NAMALWA (cell line): Measurements from ENCODE around the gene CRYBB1.

Experiments
- DNase-seq: peaks from one replicate; pipeline ENCODE4 v3.0.0-alpha.2; 2015; ENCODE audit warnings: low spot score

CRYBB1 gene

DNA sequence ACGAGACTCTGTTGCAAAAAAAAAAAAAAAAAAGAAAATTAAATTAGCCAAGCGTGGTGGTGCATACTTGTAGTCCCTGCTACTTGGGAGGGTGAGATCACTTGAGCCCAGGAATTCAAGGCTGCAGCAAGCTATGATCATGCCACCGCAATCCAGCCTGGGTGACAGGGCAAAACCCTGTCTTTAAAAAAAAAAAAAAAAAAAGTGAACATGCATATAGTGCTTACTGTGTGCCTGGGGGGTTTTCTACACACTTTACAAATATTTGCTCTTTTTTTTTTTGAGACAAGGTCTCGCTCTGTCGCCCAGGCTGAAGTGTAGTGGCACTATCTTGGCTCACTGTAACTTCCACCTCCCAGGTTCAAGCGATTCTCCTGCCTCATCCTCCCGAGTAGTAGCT, 40.7 kb downstream of the CRYBB1 start:
- no peak for DNase-seq

DNA sequence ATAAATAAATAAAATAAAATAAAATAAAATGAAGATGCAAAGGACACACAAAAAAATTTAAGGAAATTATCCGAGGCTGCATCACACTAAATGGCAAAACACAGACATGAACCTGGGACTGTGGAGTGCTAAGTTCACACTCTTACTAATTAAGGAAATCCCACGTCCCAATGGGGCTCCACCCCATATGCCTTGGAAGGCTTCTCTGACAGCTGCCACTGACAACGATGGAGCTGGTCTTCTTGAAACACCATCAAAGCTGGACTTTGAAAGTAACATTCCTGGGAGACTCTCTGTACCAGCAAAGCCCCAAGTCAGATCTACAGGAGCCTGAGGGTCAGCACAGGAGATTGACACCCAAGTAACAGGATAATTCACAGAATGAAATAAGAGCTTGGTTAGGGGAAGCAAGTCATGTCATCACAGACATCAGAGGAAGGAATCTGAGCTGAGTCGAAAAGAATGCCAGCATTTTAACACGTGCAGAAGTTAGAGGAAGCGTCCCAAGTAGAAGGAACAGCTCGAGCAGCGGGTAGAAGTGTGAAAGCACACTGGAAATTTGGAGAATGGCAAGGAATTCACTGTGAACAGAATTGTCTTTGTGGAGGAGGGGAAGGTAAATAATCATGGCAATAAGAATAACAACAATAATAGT, 41.7 kb downstream of the CRYBB1 start:
- DNase-seq: no peak

DNA sequence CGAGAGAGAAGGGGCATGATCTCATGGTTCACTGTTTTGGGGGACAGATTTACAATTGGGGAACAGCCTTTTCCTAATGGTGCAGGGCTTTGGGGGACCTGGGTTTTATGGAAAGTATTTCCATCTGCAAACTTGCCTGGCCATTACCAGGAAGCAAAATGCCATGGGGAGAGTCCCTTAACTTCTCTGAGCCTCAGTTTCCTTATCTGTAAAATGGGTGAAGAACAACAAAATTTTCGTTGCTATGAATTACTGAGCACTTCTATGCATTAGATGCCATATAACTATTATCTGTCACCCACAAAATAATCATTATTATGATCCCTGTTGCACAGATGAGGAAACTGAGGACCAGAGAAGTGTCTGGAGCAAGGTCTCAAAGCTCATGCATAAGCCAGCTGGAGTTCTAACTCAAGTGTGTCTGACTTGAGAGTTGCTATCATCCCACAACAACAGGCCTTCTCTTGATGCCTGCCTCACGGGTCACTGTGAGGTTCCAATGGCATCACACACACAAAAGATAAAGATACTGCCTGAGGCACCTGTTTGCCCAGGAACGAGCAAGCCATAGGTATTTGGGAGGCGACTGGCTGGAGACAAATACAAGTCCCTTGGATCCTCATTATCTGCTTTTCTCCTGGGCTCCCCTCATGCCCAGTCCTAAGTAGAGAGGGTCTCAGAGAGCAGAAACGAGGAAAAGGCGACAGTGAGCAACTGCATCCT, 43.7 kb downstream of the CRYBB1 start:
- DNase-seq: no peak

DNA sequence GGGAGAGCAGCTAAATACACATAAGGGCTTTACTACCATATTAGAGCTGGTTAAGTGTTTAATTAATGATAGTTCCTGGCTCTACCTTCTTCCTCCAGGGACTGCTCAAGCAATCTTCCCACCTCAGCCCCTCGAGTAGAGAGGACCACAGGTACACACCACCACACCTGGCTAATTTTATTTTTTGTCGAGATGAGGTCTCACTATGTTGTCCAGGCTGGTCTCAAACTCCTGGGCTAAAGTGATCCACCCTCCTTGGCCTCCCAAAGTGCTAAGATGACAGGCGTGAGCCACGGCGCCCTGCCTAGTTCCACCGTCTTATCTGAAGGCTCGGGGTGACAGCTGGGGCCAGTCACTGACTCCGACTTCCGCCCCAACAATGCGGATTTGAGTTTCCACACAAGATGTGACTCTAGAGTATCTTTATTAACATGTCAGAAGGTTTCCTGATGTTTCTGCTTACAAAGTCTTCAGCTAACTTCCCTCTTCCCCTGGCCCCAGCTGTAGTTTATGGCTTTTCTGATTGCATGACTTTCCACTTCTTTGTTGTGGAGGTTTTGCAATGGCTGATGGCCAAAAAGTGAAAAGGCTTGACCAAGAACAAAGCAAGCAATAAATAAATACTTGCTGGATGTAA, 44.7 kb downstream of the CRYBB1 start:
- no peak for DNase-seq

DNA sequence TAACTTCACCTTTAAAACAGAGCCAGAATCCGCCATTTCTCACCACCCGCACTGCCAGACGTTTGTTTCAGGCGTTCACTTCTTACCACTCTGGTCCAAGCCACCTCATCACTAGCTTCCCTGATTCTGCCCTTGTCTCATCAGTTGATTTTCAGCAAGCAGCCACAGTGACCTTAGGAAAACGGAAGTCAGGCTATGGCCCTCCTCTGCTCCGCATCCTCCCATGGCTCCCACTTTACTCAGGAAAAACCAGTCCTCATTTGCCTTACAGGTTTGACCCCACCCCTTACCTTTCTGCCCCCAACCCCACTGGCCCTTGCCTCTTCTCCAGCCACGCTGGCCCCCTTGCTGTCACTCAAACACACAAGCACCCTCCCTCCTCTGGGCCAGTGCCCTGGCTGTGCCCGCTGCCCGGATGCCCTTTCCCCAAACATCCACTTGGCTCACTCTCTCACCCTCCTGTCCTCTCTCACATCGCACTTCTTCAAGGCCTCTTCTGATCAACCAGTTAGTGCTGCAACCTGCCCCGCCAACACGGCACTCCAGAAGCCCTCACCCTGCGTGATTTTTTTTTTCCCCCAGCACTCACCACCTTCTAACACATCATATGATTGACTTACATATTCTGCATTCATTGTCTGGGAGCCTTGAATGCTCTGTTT, 46.8 kb downstream of the CRYBB1 start:
- no peak for DNase-seq

DNA sequence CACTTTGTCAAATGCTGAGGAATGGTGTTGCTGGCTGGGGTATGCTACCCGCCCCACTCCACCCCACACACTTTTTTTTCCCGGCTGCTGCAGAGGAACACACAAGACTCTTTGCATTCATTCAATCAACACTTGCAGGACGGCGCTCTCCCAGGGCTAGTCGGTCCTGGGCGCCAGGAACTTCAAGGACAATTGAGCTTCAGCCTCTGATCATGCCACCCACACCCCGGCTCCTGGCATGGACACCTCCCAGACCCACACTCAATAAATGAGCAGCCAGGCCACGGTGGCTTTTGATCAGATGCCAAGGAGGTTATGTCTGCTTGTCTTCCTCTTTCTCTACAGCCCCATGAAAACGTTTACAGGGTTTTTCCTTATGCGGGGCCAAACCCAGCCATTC, 47.7 kb downstream of the CRYBB1 start:
- no peak for DNase-seq

DNA sequence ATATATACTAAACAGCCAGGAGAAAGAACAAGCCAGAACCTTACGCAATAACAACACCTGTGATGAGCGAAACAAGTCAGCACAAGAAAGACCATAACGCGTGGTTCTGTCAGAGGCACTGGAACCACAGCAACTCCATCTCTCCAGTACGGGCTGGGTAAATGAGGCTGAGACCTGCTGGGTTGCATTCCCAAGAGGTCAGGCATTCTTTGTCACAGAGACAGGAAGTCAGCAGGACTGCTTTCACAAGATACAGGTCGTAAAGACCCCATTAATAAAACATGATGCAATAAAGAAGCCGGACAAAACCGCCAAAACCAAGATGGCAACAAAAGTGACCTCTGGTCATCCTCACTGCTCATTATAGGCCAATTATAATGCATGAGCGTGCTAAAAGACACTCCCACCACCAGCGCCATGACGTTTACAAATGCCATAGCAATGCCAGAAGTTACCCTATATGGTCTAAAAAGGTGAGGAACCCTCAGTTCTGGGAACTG, 49.6 kb downstream of the CRYBB1 start:
- DNase-seq: no peak

DNA sequence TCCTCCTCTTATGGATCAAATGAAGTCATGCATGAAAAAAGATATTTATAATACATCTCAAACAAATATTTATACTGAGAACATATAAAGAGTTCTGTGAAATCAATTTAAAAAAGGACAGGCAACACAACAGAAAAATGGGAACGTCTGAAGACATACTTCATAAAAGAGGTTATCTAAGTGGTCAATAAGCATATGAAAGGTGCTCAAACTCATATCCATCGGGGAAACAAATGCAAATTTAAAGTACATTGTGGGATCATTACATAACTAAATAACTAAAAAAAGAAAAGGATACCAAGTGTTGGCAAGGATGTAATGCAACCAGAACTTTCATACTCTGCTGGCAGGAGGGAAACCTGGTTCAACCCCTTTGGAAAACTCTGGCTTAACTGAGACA, 50.2 kb downstream of the CRYBB1 start:
- DNase-seq: no peak

DNA sequence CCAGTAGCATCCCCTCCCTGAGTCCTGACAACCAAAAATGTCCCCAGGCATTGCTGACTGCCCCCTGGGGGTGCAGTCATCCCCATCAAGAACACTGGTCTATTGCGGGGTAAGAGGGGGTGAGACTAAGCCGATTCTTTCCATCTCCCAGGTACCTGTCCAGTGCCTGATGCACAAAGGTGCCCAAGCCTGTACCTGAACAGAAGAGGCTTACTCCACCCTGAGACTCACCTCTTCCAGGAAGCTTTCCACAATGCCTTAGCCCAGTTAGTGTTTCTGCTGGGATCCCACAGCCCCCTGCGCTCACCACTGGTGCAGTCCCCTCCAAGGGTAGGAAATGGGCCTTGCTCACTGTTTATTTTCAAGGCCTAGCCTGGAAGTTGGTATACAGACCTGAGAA, 50.8 kb downstream of the CRYBB1 start:
- no peak for DNase-seq

DNA sequence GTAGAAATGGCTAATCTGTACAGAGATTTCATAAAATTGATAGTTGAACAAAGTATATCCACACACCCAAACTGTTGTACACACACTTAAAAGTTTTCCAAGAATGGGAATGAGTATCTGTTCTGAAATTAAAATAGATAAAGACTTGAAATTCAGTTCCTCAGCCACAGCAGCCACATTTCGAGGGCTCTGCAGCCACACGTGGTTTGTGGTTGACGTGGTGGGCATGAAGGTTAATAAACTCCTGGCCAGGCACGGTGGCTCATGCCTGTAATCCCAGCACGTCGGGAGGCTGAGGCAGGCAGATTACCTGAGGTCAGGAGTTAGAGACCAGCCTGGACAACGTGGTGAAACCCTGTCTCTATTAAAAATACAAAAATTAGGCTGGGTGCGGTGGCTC, 51.9 kb downstream of the CRYBB1 start:
- no peak for DNase-seq

DNA sequence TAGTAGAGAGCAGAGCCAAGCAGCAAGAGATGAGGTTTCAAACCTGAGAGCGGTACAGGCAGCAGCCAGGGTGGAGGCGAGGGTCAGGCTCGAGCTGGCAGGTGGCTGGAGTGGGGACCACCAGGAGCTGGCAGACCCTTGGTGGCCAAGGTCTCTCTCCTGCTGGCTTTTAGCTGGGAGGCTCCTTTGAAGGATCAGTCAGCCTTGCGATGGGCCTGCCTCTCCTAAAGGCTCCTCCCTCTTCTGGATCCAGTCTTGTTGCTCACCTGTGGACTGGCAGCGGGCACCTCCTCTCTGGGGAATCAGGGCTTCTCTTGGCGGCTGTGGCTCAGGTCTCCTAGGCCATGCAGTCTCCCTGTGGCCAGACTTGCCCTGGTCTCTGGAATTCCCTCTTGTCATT, 52.6 kb downstream of the CRYBB1 start:
- DNase-seq: no peak

DNA sequence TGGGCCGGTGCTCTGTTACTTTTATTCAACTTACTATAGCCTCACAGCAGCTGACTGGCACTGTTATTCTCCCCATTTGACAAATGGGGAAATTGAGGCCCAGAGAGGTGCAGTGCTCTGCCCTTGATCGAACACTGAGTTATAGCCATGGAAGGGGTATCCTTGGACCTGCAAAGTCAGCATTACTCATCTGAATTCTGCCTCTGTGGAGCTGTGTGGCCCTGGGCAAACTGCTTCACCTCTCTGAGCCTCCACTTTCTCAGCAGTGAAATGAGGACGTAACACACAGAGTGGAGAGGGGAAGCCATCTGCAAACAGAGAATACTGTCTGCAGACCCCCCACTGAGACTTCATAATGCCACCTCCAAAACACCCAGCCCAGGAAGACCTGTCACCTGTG, 53.2 kb downstream of the CRYBB1 start:
- no peak for DNase-seq

DNA sequence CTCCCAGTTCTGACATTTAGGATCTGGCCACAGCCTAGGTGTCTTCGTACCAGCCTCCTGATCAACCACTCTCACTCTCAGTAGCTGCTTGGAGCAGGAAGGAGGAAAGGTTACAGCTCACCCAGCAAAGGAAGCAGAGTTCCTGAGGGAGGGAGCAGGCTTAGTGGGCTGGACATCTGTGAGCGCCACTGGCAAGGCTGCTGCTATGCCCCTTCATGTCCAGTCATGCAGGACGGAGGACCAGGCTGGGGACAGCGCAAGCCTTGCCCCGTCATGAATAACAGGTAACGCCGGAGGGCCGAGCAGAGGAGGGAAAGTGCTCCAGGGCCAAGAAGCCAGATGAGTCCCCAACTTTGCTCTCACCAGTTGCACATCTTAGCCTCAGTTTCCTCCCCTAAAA, 53.6 kb downstream of the CRYBB1 start:
- DNase-seq: no peak

DNA sequence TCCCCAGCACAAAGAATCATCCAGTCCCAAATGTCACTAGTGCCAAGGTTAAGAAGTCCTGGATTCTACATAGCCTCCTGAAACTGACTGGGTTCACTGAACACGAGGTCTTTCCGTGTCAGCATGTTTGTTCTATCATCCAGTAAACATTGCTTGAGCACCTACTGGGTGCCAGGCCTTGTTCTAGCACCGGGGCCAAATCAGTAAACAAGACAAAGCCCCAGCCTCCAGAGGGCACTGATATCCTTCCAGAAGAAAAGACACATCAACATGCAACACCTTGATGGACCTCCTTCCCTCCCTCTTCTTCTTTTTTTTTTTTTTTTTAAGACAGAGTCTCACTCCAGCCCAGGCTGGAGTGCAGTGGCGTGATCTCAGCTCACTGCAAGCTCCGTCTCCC, 54.8 kb downstream of the CRYBB1 start:
- no peak for DNase-seq

DNA sequence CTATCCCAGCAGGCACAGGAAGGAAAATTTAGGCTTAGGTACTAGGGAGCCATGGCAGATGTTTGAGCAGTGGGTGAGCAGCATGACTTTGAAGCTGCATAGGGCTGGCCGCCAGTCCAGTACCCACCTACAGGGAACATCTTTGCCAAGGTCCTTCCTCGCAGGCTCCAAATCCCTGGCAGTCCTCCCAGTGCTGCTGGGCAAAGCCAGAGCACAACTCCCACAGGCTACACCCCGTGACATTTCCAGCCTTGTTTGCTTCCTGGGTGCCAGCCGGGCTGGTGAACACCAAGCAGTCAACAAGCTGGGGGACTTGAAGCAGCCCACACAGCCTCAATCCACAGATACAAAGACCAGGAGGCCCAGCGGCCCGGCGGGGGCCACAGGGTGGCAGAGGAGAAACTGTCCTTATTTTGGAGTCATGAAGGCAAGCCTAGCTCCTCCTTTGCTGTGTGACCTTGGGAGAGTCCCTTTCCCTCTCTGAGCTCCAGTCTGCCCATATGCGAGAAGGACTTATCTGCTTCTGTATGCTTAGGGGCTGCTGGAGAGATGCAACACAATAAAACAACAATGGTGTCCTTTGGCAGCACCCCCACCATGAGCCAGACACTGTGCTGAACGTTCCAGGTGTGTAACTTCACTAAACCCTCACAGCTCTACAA, 55.9 kb downstream of the CRYBB1 start:
- no peak for DNase-seq

DNA sequence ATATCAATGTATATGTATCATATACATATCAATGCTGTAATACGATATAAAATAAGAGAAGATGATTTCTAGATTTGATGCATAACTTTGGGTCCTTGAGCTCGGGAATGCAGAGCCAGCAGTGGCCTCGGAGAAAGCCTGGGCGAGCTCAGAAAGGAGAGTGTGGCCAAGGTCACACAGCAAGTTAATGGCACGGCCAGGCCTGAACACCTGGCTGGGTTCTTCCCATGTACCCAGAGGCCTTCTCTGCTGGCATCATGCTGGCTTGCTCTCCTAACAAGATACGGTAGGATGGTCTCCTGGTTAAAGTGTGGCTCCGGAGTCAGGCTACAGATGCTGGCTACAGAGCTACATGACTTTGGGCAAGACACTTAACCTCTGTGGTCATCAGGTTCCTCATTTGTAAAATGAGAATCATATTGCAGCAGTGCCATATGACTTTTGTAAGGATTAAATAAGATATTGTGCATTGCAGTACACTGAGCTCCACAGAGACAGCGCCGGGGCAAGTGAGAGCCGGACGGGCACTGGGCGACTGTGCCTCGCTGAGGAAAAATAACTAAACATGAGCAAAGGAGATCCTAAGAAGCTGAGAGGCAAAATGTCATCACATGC, 57.8 kb downstream of the CRYBB1 start:
- DNase-seq: no peak

DNA sequence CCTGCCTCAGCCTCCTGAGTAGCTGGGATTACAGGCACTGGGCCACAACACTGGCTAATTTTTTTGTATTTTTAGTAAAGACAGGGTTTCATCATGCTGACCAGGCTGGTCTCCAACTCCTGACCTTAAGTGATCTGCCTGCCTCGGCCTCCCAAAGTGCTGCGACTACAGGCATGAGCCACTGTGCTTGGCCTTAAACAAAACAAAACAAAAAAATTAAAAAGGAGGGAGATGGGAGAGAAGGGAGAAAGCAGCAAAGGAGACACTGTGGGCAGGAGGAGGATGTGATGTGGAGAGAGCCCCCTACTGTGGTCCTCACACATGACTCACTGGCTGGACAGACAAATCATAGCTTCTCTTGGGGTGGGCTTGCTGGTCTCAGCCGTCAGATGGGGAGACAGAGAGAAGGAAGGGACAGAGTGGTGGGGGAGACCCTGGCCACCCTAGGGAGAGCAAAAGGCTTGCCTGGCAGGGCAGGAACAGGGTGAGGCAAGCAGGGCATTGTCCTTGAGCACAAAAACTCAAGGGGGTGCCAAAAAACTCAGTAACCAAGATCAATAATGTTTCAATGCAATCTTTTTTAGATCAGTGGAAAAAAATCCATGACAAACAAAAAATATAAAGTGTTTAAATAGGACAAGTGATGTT, 59.5 kb downstream of the CRYBB1 start:
- no peak for DNase-seq

DNA sequence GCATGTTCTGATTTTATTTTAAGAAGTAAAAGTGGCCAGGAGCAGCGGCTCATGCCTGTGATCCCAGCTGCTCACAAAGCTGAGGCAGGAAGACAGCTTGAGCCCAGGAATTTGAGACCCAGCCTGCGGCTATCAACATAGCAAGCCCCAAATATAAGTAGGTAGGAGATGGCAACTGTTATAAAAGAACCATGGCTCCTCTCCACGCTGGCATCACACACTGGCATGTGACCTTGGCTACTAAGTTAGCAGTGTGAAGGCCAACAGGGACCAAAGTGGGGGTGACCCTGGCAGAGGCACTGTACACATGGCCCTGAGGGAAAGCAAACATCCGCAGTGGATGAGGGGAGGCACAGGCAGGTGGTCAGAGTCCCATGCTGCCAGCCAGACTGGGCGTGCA, 60.9 kb downstream of the CRYBB1 start:
- no peak for DNase-seq

DNA sequence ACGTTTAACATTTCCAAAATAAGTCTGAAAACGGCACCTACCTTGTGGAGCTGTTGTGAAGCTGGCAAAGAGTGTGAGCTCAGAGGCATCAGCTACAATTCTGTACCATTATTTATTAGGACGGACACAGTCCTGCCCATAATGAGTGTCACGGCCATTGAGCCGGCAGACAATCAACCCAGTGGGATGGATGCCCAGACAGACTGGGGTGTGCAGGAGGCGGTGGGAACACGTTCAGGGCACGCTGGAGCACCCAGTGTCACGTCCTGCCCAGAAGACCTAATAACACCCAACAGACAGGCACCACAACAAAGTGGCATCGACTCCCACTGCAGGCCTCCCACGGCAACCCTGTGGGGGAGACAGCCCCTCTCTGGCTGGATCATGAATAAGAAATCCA, 62.3 kb downstream of the CRYBB1 start:
- DNase-seq: no peak

DNA sequence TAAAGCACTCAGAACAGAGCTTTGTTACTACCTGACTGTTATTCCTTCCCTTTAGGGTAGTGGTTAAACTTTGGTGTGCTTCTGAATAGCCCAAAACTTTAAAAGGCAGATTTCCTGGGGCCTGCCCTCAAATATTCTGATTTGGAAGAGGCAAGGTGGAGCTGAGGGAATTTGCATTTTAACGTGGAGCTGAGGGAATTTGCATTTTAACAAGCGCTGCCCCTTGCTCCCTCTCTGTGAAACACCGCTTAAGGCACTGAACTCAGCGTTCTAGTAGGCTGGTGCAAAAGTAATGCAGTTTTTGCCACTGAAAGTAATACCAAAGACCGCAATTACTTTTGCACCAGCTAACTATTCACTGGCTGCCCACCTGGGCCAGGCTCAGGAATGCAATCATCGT, 62.9 kb downstream of the CRYBB1 start:
- peak; percentile 69 for DNase-seq

DNA sequence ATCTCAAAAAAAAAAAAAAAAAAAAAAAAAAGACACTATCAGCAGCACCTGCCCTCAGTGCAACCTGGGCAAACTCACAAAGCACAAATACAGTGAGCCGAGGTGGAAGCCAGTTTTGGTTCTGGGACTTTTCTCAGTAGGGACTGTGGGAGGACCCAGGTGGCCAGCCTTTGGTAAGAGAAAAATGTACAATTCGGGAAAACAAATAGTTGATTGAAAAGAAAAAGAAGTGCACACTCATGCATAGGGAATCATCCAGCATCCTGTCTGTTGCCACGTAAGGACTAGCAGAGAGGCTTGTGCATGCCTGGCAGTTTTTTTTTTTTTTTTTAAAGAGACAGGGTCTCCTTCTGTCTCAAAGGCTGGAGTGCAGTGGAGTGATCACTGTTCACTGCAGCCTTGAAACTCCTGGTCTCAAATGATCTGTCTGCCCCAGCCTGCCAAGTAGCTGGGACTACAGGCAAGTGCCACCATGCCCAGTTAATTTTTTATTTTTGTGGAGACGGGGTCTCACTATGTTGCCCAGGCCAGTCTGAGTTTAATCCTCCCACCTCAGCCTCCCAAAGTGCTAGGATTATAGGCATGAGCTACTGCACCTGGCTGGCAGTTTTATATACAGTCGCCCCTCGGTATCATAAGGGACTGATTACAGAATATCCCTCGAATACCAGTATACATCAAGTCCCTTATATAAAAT, 64.6 kb downstream of the CRYBB1 start:
- DNase-seq: no peak
